ENCODE data around the gene TMEM178B. TPM values are rescaled to one million over a fixed set of nuclear protein-coding genes. Genes with fewer than 3 reads are reported as not detected.

TMEM178B gene
- total and polyA plus RNA-seq, 12 donors: 1.2 to 54.6 (median 25.7) TPM

- Histone ChIP-seq H3K4me1 (peaks cover 0 to 2% (median 0%) of the 10 kb centered on the region in 9 donors), H3K36me3 (no peaks in the 10 kb centered on the region), H3K9me3 (peaks cover 0 to 3% (median 0%) of the 10 kb centered on the region in 11 donors), H3K27me3 (peaks cover 0 to 4% (median 0%) of the 10 kb centered on the region in 7 donors), H3K4me3 (no peak overlapping the region), H3K27ac (no peak overlapping the region)
- 60 to 63% methylated on average over 3 of the region's 3 CpGs for WGBS, 2 donors
- TF ChIP-seq CTCF (IDR thresholded peaks at IDR 0.05): no peak
- no peak for ATAC-seq
- no peak for DNase-seq
- intact Hi-C loops (cut with DNase I): no loop called here
Measured at GRCh38 chr7:141039376-141039775, 34.5 kb upstream of the TMEM178B start.

- H3K27ac ChIP-seq: peak overlapping the region in 1 of 10 donors; percentile 57
- no peaks in the 10 kb centered on the region for H3K36me3 ChIP-seq
- intact Hi-C loops (cut with DNase I): no loop called here
- 84 to 91% methylated on average over 14 of the region's 14 CpGs for WGBS, 2 donors
- ATAC-seq (no peak), DNase-seq (no peak)
- no peak overlapping the region for H3K4me3 ChIP-seq
- peaks cover 0 to 4% (median 0%) of the 10 kb centered on the region in 7 donors for H3K27me3 ChIP-seq
- peaks cover 0 to 14% (median 0%) of the 10 kb centered on the region in 9 donors for H3K4me1 ChIP-seq
- H3K9me3 ChIP-seq: peaks cover 0 to 3% (median 0%) of the 10 kb centered on the region in 11 donors
- TF ChIP-seq CTCF (IDR thresholded peaks at IDR 0.05): no peak
Measured at GRCh38 chr7:141042222-141043193, 31.4 kb upstream of the TMEM178B start.

- no peak overlapping the region for H3K4me3 ChIP-seq
- peaks cover 0 to 3% (median 0%) of the 10 kb centered on the region in 11 donors for H3K9me3 ChIP-seq
- H3K4me1 ChIP-seq: peaks cover 0 to 14% (median 0%) of the 10 kb centered on the region in 9 donors
- WGBS, 2 donors: 54 to 55% methylated on average over 4 of the region's 4 CpGs
- DNase-seq (no peak), ATAC-seq (no peak)
- peaks cover 0 to 4% (median 0%) of the 10 kb centered on the region in 7 donors for H3K27me3 ChIP-seq
- H3K27ac ChIP-seq: peak overlapping the region in 1 of 10 donors; percentile 9
- no peak for TF ChIP-seq CTCF (IDR thresholded peaks at IDR 0.05)
- intact Hi-C loops (cut with DNase I): no loop called here
- no peaks in the 10 kb centered on the region for H3K36me3 ChIP-seq
Measured at GRCh38 chr7:141043616-141044015, 30.2 kb upstream of the TMEM178B start.

DNA sequence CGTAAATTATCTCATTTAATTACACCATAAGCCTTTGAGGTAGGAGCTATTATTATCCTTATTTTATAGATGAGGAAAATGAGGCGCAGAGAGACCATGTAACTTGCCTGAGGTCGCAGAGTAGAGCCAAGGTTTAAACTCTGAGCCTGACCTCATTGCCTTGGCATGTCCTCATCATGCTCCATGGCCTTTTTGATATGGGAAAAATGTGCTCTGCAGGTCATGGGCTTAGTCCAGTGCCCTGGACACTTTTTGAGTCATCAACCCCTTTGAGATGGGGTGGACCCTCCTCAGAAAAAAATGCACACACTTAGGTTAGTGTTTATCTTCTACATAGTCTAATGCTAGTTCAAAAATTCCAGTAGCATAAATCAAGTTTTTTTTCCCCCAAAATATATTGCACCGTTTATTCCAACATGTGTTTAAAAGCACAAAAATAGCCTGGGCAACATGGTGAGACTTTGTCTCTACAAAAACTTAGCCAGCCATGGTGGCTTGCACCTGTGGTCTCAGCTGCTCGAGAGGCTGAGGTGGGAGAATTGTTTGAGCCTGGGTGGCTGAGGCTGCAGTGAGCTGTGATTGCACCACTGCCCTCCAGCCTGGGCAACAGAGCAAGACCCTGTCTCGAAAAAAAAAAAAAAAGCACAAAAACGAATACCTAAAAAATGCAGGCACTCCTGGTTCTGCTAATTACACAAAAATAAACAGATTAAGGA is 28.6 kb upstream of the TMEM178B start:
- DNase-seq (no peak), ATAC-seq (peak in 4 of 8 donors; percentile 37 to 79 (median 68))
- peaks cover 0 to under 1% (median 0%) of the 10 kb centered on the region in 7 donors for H3K27me3 ChIP-seq
- H3K4me1 ChIP-seq: peaks cover 0 to 14% (median 0%) of the 10 kb centered on the region in 9 donors
- no peaks in the 10 kb centered on the region for H3K36me3 ChIP-seq
- TF ChIP-seq CTCF (IDR thresholded peaks at IDR 0.05): no peak
- peaks cover 0 to 3% (median 0%) of the 10 kb centered on the region in 11 donors for H3K9me3 ChIP-seq
- WGBS, 2 donors: 45 to 58% methylated on average over 7 of the region's 7 CpGs
- H3K4me3 ChIP-seq: no peak overlapping the region
- peak overlapping the region in 3 of 10 donors; percentile 5 to 65 (median 31) for H3K27ac ChIP-seq
- intact Hi-C loops (cut with DNase I): no loop called here
